NCI-H2081 treated with DMSO at 0.1 percent for 48 hours (cell line): ENCODE measurements around the gene ATIC.

Source experiments
- DNase-seq: peaks from one replicate; lab custom pipeline; 2025; lab: John Stamatoyannopoulos, UW

Gene ATIC

GRCh38 chr2:215361211-215361875 is 49.5 kb downstream of the ATIC start:
- no peak for DNase-seq

- DNase-seq, result no peak
Measured at GRCh38 chr2:215361876-215362561, 50.2 kb downstream of the ATIC start.

GRCh38 chr2:215362562-215362904 is 50.7 kb downstream of the ATIC start:
- DNase-seq, result no peak

GRCh38 chr2:215363039-215363438 is 51.2 kb downstream of the ATIC start:
- no peak for DNase-seq

GRCh38 chr2:215363461-215364156 is 51.8 kb downstream of the ATIC start:
- no peak for DNase-seq

- DNase-seq, result no peak
Measured at GRCh38 chr2:215364157-215365155, 52.6 kb downstream of the ATIC start.

GRCh38 chr2:215365184-215365658 is 53.4 kb downstream of the ATIC start:
- DNase-seq, result no peak

- no peak for DNase-seq
Measured at GRCh38 chr2:215366440-215367032, 54.7 kb downstream of the ATIC start.

GRCh38 chr2:215367662-215368492 is 56.0 kb downstream of the ATIC start:
- no peak for DNase-seq

- no peak for DNase-seq
Measured at GRCh38 chr2:215368493-215368809, 56.6 kb downstream of the ATIC start.

- DNase-seq, result no peak
Measured at GRCh38 chr2:215369181-215369760, 57.4 kb downstream of the ATIC start.

GRCh38 chr2:215370112-215370965 is 58.5 kb downstream of the ATIC start:
- no peak for DNase-seq

GRCh38 chr2:215371915-215372897 is 60.3 kb downstream of the ATIC start:
- no peak for DNase-seq

GRCh38 chr2:215372968-215373649 is 61.2 kb downstream of the ATIC start:
- DNase-seq, result no peak

- DNase-seq, result no peak
Measured at GRCh38 chr2:215374002-215374401, 62.1 kb downstream of the ATIC start.

- no peak for DNase-seq
Measured at GRCh38 chr2:215374642-215375466, 63.0 kb downstream of the ATIC start.

- DNase-seq, result no peak
Measured at GRCh38 chr2:215375467-215375830, 63.6 kb downstream of the ATIC start.
